Neural progenitor cell (in vitro differentiated cells): Measurements from ENCODE around the gene KLC3.

Source experiments
- CTCF ChIP-seq: fragments of 200-600 bp; sonication (generic); IDR thresholded peaks from 2 replicates; pipeline ENCODE4 v1.5.1; 2017; ENCODE audit warnings: antibody characterized with exemption, mild to moderate bottlenecking
- EZH2 ChIP-seq: fragments of 200-600 bp; sonication (generic); IDR thresholded peaks from 2 replicates; pipeline ENCODE4 v1.6.1; 2017; ENCODE audit warnings: antibody characterized with exemption, mild to moderate bottlenecking, moderate library complexity
- EZH2phosphoT487 ChIP-seq: fragments of 200-600 bp; sonication (generic); IDR thresholded peaks from 2 replicates; pipeline ENCODE4 v1.6.1; 2017; ENCODE audit warnings: antibody characterized with exemption

- TF ChIP-seq CTCF (no peak), EZH2phosphoT487 (no peak), EZH2 (no peak)
These were observed 44.7 kb upstream of the KLC3 start for GRCh38 chr19:45295873-45296272.
